Glutamatergic neuron (in vitro differentiated cells): ENCODE data around the gene C9orf57. TPM values are rescaled to one million over a fixed set of nuclear protein-coding genes. Genes with fewer than 3 reads are reported as not detected.
"Not testable (repeated sequence)": the region's sequence is repeated elsewhere in the genome, so short reads cannot be mapped to it uniquely, and the experiment has no call there.

Source experiments
- DNase-seq: peaks from one replicate; pipeline ENCODE4 v3.0.0; 2022
- H3K27ac Mint-ChIP-seq: one replicate; pipeline ENCODE4 v1.8.0; 2020; ENCODE audit warnings: mild to moderate bottlenecking, mixed read lengths, inconsistent platforms; ENCODE audit not compliant: unreplicated experiment
- H3K27me3 Mint-ChIP-seq: one replicate; pipeline ENCODE4 v1.8.0; 2020; ENCODE audit warnings: mild to moderate bottlenecking, moderate library complexity, mixed read lengths, inconsistent platforms; ENCODE audit not compliant: unreplicated experiment
- H3K36me3 Mint-ChIP-seq: one replicate; pipeline ENCODE4 v1.8.0; 2020; ENCODE audit warnings: mild to moderate bottlenecking, mixed read lengths, inconsistent platforms; ENCODE audit not compliant: unreplicated experiment
- H3K4me1 Mint-ChIP-seq: one replicate; pipeline ENCODE4 v1.8.0; 2020; ENCODE audit warnings: mild to moderate bottlenecking, low read depth, mixed read lengths, inconsistent platforms; ENCODE audit not compliant: unreplicated experiment
- H3K4me3 Mint-ChIP-seq: one replicate; pipeline ENCODE4 v1.8.0; 2020; ENCODE audit warnings: mild to moderate bottlenecking, mixed read lengths, inconsistent platforms; ENCODE audit not compliant: unreplicated experiment
- H3K9me3 Mint-ChIP-seq: one replicate; pipeline ENCODE4 v1.8.0; 2020; ENCODE audit warnings: mild to moderate bottlenecking, moderate library complexity, mixed read lengths, inconsistent platforms; ENCODE audit not compliant: unreplicated experiment
- CTCF ChIP-seq: fragments of 200-600 bp; sonication (generic); IDR thresholded peaks from one replicate; pipeline ENCODE4 v1.5.0; 2021; ENCODE audit not compliant: partially characterized antibody, unreplicated experiment
- total RNA-seq: library from RNA; stranded (reverse); fragmentation: NEBNext Ultra II Directional; extraction: Animal tissue kit (Norgen Biotek cat#: 25700); gene quantifications from one replicate; pipeline ENCODE4 v1.2.1, GENCODE V29; 2021; ENCODE audit not compliant: unreplicated experiment

C9orf57 gene
- total RNA-seq, 1 donor from 2014 or later = not detected

- H3K4me3 Mint-ChIP-seq = no peak overlapping the region
- H3K27ac Mint-ChIP-seq = no peak overlapping the region
- H3K4me1 Mint-ChIP-seq = no peaks in the 10 kb centered on the region
- no peak for DNase-seq
- H3K27me3 Mint-ChIP-seq = no peaks in the 10 kb centered on the region
- TF ChIP-seq CTCF = no peak
- no peaks in the 10 kb centered on the region for H3K36me3 Mint-ChIP-seq
- H3K9me3 Mint-ChIP-seq = no peaks in the 10 kb centered on the region
These were observed 22.1 kb upstream of the C9orf57 start for GRCh38 chr9:72082536-72082935.

GRCh38 chr9:72074666-72075065 is 14.3 kb upstream of the C9orf57 start:
- not testable (repeated sequence) for H3K9me3 Mint-ChIP-seq, H3K36me3 Mint-ChIP-seq, H3K27me3 Mint-ChIP-seq, H3K27ac Mint-ChIP-seq, DNase-seq, H3K4me3 Mint-ChIP-seq, H3K4me1 Mint-ChIP-seq

- no peaks in the 10 kb centered on the region for H3K4me1 Mint-ChIP-seq
- no peak overlapping the region for H3K4me3 Mint-ChIP-seq
- no peak overlapping the region for H3K27ac Mint-ChIP-seq
- H3K9me3 Mint-ChIP-seq = no peaks in the 10 kb centered on the region
- TF ChIP-seq CTCF = no peak
- DNase-seq = no peak
- H3K36me3 Mint-ChIP-seq = no peaks in the 10 kb centered on the region
- H3K27me3 Mint-ChIP-seq = peaks cover 1% of the 10 kb centered on the region
These were observed 4.7 kb upstream of the C9orf57 start for GRCh38 chr9:72065076-72065475.

- Mint-ChIP-seq H3K4me1 (peaks cover 5% of the 10 kb centered on the region), H3K9me3 (peaks cover 3% of the 10 kb centered on the region), H3K27ac (no peak overlapping the region), H3K4me3 (no peak overlapping the region), H3K27me3 (peaks cover 2% of the 10 kb centered on the region), H3K36me3 (no peaks in the 10 kb centered on the region)
- DNase-seq = no peak
- no peak for TF ChIP-seq CTCF
These were observed 8.3 kb downstream of the C9orf57 start for GRCh38 chr9:72052122-72052521.

GRCh38 chr9:72048850-72049249 is 11.6 kb downstream of the C9orf57 start:
- H3K27ac Mint-ChIP-seq = no peak overlapping the region
- peaks cover 3% of the 10 kb centered on the region for H3K9me3 Mint-ChIP-seq
- H3K36me3 Mint-ChIP-seq = no peaks in the 10 kb centered on the region
- peaks cover 2% of the 10 kb centered on the region for H3K27me3 Mint-ChIP-seq
- H3K4me3 Mint-ChIP-seq = no peak overlapping the region
- DNase-seq = no peak
- H3K4me1 Mint-ChIP-seq = peaks cover 5% of the 10 kb centered on the region
- TF ChIP-seq CTCF = no peak
